ENCODE results near the gene EPHA1.
A peak's percentile ranks its signal among the peaks of the same experiment; 100 is the strongest.

The EPHA1 gene

DNA sequence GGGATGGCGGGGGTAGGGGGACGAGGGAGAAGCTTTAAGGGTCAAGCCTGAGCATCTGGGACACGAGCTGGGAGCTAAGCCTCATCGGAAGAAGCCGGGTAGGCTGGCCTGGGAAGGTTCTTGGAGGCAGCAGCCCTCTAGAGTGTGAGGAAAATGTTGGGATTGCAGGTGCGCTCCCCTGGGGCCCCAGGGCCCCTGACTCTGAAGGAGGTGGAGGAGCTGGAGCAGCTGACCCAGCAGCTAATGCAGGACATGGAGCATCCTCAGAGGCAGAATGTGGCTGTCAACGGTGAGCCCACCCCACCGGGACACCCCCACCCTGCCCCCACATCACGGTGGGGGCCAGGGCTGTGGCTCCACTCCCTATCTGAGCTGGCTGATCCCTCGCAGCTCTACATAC lies 20.6 kb downstream of the EPHA1 start:
- TF ChIP-seq, protein P1, sequence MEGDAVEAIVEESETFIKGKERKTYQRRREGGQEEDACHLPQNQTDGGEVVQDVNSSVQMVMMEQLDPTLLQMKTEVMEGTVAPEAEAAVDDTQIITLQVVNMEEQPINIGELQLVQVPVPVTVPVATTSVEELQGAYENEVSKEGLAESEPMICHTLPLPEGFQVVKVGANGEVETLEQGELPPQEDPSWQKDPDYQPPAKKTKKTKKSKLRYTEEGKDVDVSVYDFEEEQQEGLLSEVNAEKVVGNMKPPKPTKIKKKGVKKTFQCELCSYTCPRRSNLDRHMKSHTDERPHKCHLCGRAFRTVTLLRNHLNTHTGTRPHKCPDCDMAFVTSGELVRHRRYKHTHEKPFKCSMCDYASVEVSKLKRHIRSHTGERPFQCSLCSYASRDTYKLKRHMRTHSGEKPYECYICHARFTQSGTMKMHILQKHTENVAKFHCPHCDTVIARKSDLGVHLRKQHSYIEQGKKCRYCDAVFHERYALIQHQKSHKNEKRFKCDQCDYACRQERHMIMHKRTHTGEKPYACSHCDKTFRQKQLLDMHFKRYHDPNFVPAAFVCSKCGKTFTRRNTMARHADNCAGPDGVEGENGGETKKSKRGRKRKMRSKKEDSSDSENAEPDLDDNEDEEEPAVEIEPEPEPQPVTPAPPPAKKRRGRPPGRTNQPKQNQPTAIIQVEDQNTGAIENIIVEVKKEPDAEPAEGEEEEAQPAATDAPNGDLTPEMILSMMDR (IDR thresholded peaks at IDR 0.05; ENCODE audit: borderline replicate concordance, control extremely low read depth, extremely low read depth, insufficient read depth, missing control alignments) = no peak
- in situ Hi-C loops (cut with MboI; ENCODE audit: low sequenced_read_pairs, unreplicated experiment) = no loop called here
- DNase-seq (ENCODE audit: low spot score) = no peak

DNA sequence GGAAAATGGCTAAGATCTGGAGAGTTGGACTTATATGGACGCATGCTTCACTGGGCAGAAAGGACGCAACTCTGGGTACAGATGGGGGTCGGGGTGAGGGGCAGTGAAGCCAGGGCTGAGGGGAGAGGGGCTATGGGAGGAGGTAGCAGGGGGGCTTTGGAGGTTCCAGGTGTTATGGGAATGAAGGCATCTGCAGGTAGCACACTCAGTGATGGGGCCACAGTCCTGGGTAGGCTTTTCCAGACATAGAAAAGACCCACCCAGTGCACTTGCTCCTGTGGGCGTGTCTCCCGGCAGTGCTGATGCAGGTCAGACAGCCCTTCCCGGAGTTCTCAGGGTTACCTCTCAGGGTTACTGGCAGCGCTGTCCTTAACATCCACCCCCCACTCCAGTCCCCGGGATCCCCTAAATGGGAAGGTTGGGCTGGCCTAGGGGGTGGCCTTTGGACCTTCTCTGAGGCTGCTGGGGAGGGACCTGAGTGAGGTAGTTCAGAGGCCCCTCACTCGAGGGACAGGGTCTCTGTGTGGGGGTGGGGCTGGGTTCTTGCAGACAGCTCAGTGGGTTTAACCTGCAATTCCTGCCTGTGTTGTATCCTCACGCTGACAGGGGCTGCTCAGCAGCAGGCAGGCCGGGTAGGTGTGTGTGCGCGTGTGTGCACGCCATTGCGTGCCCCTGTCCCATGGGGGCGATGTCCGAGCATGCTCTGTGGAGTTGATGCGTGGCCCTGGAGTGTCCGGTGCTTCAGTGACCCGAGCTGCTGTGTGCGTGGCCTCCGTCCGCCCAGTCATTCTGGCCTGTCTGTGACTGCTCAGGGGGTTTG lies 21.3 kb downstream of the EPHA1 start:
- TF ChIP-seq, protein P1 (IDR thresholded peaks at IDR 0.05; ENCODE audit: borderline replicate concordance, control extremely low read depth, extremely low read depth, insufficient read depth, missing control alignments) = no peak
- in situ Hi-C loops (cut with MboI; ENCODE audit: low sequenced_read_pairs, unreplicated experiment) = no loop called here

DNA sequence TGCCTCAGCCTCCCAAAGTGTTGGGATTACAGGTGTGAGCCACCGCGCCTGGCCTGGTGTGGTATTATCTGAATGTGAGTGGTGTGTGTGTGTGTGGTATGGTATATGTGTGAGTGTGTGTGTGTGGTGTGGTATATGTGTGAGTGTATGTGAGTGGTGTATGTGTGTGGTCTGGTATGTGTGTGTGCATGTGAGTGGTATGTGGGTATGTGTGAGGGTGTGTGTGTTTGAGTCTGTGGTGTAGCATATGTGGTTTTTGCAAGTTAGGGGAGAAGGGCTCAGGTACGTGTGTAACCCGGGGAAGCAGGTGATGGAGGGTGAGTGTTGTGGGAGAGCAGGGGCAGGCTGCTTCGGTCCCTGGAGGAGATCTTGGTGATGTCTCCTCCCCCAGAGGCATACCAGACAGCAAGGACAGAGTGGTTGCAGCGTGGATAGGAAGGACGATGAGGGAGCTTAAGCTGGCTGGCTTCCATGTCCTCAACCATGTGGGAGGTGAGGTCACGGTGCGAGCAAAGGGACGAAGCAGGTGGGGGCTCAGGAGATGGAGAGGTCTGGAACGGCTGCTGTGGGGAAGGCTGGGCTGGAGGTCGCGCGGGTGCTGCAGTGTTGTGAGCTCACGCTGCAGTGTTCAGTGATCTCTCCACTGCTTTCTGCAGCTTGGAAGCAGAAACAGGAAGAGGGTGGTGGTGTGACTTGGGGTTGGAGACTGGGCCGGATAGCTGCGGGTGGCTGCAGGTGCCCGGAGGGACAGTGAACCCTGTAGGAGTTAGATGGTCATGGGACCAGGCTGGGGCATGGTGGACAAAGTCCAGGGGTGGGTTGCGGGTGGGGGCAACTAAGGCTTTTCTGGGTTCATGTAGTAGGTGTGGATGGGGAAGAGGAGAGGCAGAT lies 22.5 kb downstream of the EPHA1 start:
- DNase-seq (ENCODE audit: low spot score) = peak; percentile 29
- TF ChIP-seq, protein P1 (IDR thresholded peaks at IDR 0.05; ENCODE audit: borderline replicate concordance, control extremely low read depth, extremely low read depth, insufficient read depth, missing control alignments) = no peak
- in situ Hi-C loops (cut with MboI; ENCODE audit: low sequenced_read_pairs, unreplicated experiment) = no loop called here

More for the DNA sequence above, 21.3 kb downstream of the EPHA1 start:
- no peak for DNase-seq (ENCODE audit: low spot score)

DNA sequence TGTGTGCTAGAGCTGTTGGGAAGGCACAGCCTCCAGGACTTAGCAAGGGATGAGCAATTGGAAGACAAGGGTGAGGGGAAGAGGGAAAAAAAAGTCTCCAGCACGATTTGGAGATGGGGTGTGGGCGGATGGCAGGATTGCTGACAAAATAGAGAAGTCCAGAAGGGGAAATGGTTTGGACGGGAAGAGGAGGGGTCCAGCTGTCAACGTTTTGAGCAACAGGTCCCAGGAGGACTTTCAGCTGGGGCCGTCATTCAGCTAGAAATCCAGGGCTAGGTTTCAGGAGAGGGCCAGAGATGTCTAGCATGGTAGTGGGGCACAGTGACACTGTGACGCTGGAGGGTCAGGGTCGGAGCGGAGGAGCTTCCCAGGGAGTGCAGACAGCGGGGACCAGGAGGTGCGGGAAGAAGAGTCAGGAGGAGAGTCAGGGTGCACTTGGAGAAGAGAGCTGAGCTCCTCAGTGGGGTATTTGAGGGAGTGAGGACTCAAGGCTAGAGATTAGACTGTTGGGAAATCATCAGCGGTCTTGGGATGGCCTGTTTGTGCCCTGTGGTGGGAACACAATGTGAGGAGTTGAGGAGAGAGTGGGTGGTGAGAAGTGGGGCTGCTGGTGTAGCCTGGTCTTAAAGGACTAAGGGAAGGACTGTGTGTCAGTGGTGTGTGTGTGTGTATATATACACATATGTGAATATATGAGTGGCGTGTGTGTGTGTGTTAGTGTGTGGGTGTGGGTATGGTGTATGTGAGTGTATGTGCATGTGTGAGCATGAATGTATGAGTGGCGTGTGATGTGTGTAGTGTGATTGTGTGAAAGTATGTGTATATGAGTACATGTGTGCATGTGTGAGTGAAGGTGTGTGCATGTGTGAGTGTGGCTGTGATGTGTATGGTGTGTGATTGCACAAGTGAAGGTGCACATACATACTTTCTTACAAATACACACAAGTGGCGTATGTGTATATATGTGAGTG lies 23.7 kb downstream of the EPHA1 start:
- DNase-seq (ENCODE audit: low spot score) = no peak
- in situ Hi-C loops (cut with MboI; ENCODE audit: low sequenced_read_pairs, unreplicated experiment) = no loop called here
- TF ChIP-seq, protein P1 (IDR thresholded peaks at IDR 0.05; ENCODE audit: borderline replicate concordance, control extremely low read depth, extremely low read depth, insufficient read depth, missing control alignments) = no peak

DNA sequence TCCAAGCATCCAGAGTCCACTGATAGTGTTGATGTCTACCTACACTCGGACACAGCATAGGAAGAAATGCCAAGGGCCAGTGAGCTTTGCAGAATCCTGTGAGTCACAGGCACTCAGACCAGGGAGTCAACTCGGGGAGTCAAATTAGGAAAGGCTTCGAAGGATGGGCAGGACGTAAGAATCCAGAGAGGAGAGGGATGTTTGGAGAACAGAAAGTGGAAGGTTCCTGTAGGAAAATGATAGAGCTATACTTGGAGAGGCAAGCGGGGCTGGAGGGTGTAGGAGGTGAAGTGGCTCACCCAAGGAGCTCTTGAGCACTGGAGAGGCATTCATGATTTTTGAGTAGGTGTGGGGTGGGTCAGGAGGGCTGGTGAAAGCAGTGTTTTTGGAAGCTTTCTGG lies 24.5 kb downstream of the EPHA1 start:
- in situ Hi-C loops (cut with MboI; ENCODE audit: low sequenced_read_pairs, unreplicated experiment) = no loop called here
- DNase-seq (ENCODE audit: low spot score) = no peak
- TF ChIP-seq, protein P1 (IDR thresholded peaks at IDR 0.05; ENCODE audit: borderline replicate concordance, control extremely low read depth, extremely low read depth, insufficient read depth, missing control alignments) = no peak

DNA sequence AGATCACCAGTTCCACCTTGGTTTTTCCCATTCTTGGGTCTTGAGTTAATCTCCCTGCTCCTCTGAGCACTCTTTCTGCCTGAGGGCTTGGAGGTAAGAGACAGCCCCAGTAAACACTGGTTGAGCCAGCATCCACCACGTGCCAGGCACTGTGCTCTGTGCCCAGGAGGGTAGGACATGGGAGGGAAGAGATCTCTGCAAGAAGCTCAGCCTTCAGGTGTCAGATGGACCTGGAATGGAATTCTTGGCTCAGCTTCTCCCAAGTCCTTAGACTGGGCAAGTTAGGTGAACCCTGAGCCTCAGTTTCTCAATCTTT lies 25.1 kb downstream of the EPHA1 start:
- TF ChIP-seq, protein P1 (IDR thresholded peaks at IDR 0.05; ENCODE audit: borderline replicate concordance, control extremely low read depth, extremely low read depth, insufficient read depth, missing control alignments) = no peak
- DNase-seq (ENCODE audit: low spot score) = no peak
- in situ Hi-C loops (cut with MboI; ENCODE audit: low sequenced_read_pairs, unreplicated experiment) = no loop called here

Measured in GM13976 (cell line).